ENCODE results near the gene SPCS3.

Gene SPCS3

GRCh38 chr4:176302283-176303275 is 17.2 kb upstream of the SPCS3 start:
- H3K4me3 ChIP-seq (ENCODE audit: low read depth, low read length) = no peak overlapping the region

DNA sequence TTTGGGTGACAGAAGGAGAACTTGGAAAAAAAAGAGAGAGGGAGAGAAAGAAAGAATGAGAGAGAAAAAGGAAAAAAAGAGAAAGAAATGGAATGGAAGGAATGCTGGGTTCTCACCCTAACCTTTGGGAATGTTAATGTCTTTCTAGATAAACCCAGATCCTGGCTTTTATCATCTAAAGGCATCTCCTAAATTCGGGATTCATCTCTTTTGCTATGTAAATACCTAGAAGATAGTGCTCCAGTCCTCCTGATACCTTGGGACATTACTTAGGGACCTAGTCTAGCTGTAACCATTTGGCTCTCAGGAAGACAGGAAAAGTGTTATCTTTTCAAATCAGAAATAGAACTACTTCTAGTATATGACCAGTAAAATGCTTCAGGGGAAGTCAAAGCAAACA is 15.8 kb upstream of the SPCS3 start:
- no peak for TF ChIP-seq CTCF (IDR thresholded peaks at IDR 0.05; ENCODE audit: borderline replicate concordance, insufficient read depth, low read depth, low read length)
- H3K4me3 ChIP-seq (ENCODE audit: low read depth, low read length) = no peak overlapping the region

More at GRCh38 chr4:176302283-176303275, 17.2 kb upstream of the SPCS3 start:
- TF ChIP-seq CTCF (IDR thresholded peaks at IDR 0.05; ENCODE audit: borderline replicate concordance, insufficient read depth, low read depth, low read length) = no peak

DNA sequence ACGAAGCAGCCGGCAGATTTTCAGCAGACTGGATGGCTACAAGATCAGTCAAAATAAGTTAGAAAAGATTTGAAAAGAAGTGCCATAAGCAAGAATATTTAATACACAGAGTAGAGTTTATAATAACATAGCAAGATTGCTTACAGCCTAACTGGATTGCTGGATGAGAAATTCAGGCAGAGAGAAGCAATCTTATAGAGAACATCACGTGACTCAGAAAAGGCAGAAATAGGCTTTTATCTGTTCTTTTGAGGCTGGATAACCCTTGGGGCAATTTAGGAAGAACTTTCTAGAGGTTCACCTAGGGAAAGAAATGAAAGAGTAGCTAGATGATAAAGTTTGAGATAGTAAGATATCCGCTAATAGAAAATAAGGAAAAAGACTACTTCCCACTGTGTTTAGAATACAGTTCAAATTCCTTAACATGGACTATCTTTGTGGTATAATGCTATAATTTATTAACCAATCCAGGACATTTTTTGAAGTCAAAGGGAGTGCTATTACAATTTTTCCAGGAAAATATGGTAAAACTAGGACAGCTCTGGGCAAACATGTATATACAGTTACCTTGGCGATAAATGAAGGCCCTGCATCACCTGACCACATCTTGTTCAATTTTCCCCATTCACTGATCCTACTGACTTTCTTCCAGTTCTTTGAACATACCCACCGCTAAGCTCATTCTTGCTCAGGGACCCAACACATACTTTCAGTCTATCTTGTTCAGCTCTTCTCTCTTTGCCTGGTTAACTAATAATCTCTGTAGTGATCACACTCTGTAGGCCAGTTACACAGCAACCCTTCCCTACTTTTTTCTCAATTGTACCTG is 12.7 kb upstream of the SPCS3 start:
- no peak for TF ChIP-seq CTCF (IDR thresholded peaks at IDR 0.05; ENCODE audit: borderline replicate concordance, insufficient read depth, low read depth, low read length)
- H3K4me3 ChIP-seq (ENCODE audit: low read depth, low read length) = no peak overlapping the region

- TF ChIP-seq CTCF (IDR thresholded peaks at IDR 0.05; ENCODE audit: borderline replicate concordance, insufficient read depth, low read depth, low read length) = no peak
- no peak overlapping the region for H3K4me3 ChIP-seq (ENCODE audit: low read depth, low read length)
Observed at GRCh38 chr4:176307666-176307930, 12.2 kb upstream of the SPCS3 start.

DNA sequence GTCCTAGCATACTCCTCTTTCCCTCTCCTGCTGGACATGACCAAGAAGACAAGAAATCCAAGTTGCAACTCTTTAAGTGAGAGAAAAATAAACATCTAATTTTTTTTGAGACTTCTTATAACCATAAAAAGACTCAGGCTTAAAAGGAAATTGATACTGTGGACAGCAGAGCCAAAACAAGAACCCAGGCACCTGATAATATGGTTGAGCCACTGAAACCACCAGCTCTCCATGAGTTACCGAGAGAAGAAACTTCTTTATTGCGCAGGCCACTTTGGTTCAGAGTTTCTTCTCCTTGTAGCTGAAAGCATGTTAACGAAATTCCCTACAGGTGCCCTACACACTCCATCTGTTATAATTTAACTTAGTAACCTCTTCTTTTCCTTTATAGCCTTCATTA is 11.3 kb upstream of the SPCS3 start:
- no peak for TF ChIP-seq CTCF (IDR thresholded peaks at IDR 0.05; ENCODE audit: borderline replicate concordance, insufficient read depth, low read depth, low read length)
- no peak overlapping the region for H3K4me3 ChIP-seq (ENCODE audit: low read depth, low read length)

GRCh38 chr4:176309046-176309445 is 10.7 kb upstream of the SPCS3 start:
- H3K4me3 ChIP-seq (ENCODE audit: low read depth, low read length) = no peak overlapping the region
- no peak for TF ChIP-seq CTCF (IDR thresholded peaks at IDR 0.05; ENCODE audit: borderline replicate concordance, insufficient read depth, low read depth, low read length)

Measured in GM12875 (cell line).